HCEC 1CT (cell line): ENCODE measurements around the gene LCN10.

Experiments
- DNase-seq: peaks from one replicate; pipeline ENCODE4 v3.0.0-alpha.2; 2017

Gene LCN10

DNA sequence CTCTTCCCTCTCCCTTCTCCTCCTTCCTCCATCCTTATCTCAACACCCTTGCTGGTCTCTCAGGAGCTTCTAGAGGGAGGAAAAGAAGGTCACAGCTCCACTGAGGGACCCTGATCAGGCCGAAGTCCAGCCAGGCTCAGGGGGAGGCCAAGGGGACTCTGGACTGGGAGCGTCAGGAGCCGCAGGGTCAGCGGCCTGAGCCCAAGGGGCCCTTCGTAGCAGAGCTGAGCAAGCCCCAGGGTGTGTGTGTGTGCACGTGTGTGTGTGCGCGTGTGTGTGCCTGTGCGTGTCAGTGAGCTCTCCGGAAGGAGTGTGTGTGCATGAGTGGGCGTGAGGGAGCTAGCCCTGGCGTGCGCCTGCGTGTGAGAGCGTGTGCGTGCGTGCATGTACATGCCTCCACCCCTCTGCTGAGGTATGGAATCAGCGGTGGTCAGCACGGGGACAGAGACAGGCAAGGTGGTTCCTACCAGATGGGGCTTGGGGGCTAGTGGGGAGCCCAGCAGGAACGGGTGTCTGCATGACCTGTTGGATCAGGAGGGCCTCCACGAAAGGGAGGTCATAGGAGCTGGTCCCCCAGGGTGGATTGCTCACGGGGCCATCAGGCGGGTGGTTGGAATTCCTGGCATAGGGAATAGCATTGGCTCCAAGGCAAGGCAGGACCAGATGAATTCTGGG is 45.5 kb downstream of the LCN10 start:
- DNase-seq = no peak

GRCh38 chr9:136696502-136696901 is 46.2 kb downstream of the LCN10 start:
- no peak for DNase-seq

DNA sequence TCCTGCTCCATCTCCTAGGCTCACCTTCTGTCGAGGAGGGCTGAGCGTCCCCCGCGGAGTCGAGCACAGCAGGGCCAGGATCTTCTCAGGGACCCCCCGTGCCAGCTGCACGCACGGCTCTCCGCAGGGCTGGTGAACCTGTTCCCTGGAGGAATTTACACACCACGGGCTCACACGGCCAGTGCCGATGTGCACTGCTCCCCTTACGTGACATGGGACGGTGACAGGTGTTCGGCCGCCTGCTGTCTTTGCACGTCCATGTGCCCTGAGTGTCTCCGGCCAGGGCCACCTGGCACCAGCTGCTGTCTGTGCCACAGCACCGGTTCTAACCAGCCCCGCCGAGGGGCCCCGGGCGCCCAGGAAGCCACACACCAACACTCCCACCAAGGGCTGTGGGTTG is 46.8 kb downstream of the LCN10 start:
- DNase-seq = no peak

DNA sequence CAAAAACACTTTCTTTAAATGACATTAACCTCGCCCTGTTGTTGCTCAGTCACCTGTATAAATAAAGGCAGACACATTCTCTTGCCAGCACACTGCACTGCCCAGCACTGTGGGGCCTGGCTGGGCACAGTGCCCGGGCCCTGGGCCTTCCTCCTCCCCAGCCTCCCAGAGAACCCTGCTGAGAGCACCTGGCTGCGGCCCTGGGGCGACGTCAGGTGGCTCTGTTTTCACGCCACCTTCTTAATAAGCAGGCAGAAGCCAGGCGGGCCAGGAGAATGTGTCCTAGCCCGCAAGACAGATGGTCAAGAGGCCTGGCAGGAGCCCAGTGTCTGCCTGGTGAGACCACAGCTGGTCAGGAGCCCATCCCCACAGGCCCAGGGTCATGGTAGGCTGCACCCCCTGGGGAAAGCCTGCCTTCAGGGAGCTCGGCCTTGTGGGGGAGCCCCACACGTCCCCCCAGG is 47.3 kb downstream of the LCN10 start:
- DNase-seq = no peak

DNA sequence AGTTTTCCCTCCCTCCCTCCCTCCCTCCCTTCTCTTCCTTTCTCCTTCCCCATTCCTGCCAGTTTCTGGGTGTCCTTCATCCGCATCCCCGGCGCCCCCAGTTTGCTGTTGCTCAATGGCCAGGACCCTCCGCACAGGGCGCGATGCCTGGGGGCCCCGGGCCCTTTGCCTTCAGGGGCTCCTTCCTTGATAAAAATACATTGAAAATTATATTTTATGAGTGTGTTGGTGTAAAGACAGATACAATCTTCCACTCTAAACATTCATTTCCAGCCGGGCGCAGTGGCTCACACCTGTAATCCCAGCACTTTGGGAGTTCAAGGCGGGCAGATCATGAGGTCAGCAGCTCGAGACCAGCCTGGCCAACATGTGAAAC is 47.9 kb downstream of the LCN10 start:
- DNase-seq = no peak

DNA sequence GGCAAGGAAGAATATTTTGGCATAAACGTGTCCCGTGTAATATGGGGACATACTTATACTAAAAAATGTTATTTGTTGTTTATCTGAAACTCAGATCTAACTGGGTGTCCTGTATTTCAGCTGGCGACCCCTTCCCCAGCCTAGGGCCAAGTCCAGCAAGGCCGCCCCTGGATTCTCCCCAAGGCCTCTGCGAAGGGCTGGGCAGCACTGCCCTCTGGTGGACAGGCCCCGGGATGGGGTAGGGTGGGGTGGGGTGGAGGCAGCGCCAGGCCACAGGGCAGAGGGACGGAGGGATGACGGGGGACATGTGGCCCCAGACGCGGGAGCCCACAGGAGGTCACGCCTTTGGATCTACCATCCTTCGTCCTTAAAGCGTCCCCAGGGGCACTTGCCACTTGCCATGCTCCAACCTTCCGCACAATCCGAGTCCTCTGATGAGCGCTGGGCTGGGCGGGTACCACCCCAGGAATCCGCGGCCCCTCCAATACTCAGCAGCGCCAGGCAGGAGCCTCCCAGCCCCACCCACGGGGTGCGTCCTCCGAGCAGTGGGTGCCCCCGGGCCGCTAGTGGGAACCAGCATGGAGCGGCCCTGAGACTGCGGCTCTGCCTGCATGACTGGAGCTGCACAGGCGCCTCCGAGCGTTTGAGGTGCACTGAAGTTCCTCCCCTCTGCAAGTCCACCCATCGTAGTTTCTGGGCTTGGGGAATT is 48.4 kb downstream of the LCN10 start:
- peak; percentile 31 for DNase-seq

DNA sequence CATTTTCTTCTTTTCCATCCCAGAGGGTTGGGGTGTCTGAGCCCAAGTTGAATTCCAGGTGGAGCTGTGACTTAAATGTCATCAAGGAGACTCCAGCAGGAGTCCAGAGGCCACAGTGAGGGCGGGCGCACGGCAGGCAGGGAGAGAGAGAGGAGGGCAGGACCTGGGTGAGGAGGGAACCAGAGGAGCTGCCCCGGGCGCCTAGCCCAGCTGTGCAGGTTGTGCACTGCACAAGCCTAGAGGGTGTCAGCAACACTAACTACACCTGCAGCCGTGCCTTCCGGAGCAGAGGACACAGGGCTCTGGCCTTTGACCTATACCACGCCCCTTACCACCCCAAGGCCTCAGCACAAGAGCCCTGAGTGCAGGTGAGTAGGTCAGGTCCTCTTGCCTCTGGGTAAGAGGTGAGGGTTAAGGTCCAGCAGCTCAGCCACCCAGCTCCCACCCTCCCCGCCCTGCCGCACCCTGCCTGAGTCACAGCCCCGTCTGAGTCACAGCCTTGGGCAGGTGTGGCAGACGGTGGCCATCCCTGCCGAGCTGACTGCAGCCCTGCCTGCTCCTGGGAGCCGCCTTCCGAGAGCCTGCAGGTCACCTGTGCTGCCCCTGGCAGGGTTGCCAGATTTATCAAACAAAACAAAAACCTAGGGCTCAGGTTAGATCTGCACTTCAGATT is 49.1 kb downstream of the LCN10 start:
- DNase-seq = peak; percentile 13

- no peak for DNase-seq
Measured at GRCh38 chr9:136693135-136693489, 49.6 kb downstream of the LCN10 start.

GRCh38 chr9:136692185-136693134 is 50.3 kb downstream of the LCN10 start:
- no peak for DNase-seq

DNA sequence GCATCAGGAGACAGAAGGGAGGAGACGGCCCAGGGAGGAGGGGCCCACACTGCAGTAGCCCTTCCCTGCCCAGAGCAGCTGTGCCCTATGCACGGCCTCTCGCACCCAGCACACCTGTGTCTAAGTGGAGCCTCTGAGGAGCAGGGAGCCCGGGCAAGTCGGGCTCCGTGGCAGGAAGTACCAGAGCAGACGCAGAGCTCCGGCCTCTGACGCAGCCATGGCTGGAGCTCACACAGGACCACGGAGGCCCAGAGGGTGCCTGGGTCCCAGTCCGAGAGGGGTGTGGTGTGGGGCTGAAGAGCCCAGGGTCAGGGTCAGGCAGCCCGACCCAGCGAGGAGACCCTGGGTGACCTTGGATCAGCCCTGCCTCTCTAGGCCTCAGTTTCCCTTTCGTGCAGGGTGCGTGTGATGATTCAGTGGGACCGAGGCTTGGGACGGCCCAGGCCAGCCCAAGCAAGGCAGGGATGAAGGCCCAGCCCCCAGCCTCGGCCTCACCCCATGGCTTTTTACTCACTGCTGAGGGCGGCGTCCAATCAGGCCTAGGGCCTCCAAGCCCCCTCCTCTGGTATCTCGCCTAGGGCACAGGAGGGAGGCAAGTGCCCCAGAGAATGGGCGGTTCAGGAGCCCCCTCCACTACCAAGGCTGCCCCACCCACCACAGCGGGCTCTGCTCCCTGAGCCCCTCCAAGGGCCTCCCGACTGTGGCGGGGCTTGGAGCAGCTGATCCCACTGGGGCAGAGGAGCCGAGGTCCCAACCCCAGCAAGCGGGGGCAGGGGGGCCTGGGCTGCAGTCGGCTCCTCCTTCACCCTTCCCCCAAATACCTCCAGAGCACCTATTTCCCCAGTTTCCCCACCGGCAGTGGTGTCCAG is 51.2 kb downstream of the LCN10 start:
- DNase-seq = no peak

- DNase-seq = no peak
Measured at GRCh38 chr9:136690806-136691261, 51.9 kb downstream of the LCN10 start.

DNA sequence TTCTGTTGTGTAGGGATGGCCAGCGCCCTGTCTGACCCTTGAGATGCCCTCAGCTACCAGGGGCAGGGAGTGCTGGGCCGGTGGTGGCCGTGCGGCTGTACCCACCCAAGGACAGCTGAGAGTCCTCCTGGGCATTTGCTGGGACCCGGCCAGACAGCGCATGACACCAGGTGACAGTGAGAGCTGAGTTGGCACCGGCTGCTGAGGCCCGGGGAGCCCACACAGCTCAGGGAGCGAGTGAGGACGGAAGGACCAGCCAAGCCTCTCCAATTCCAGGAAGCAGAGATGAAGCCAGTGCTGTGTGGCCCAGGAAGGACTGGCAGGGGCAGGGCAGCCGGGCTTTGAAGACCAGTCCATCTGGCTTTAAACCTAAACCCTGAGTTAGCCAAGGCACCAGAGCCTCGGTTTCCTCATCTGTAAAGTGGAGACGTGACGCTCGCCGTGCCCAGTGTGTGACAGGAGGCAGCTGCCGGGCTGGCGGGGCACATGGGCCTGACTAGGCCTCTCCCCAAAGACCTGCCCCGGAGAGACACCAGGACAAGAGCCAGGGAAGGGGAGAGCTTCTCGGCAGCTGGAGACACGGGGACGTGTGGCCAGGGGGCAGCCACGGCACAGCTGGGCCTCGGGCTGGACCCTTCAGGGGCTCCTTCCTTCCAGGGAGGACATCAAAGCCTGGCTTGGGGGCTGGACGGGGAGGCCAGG is 52.5 kb downstream of the LCN10 start:
- no peak for DNase-seq

- no peak for DNase-seq
Measured at GRCh38 chr9:136689108-136689460, 53.7 kb downstream of the LCN10 start.

DNA sequence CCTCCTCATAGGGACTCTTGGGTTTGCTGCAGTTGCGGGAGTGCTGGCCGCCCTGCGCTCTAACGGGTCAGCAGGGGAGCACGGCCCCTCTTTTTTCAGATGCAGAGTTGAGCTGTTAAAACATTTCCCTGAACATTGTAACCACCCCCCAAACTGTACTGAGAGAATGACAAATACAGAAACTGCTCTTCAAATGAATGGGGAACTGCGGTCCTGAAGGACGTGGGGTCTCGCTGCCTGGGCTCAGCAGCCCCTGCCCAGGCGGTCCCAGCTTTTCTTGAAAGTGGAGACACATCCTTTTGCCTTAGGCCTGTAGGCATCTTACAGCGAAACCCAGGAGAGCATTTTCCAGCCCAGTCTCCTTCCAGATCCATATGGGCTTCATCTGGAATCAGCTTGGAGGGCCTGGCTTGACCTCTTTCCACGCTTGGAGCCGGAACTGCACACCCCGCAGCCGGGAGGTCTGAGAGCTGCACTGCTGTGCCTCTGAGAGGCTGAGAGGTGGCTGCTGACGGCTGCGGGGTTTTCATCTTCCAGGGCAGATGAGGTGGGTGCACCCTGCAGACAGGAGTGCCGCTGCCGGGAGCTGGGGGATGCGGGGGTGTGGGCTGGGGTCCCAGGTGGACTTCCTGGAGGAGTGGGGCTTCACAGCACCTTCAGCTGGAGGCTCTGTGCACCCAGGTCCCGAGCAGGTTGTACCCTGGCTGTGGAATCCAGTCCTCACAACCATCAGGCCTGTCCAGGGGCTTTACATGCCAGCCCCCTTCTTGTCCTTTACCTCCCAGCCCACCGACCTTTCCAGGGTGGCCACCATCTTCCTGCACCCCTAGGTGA is 54.2 kb downstream of the LCN10 start:
- DNase-seq = no peak
